SK-N-MC (cell line): ENCODE results near the gene KCNQ1.

Source experiments
- EZH2 ChIP-seq: fragments of 200-600 bp; sonication (generic); IDR thresholded peaks from one replicate; pipeline ENCODE4 v1.6.1; 2017; ENCODE audit warnings: antibody characterized with exemption
- POLR2AphosphoS5 ChIP-seq: IDR thresholded peaks from 2 replicates; pipeline ENCODE4 v1.6.1; 2012; ENCODE audit warnings: mild to moderate bottlenecking, low read depth, low read length, borderline replicate concordance

- TF ChIP-seq POLR2AphosphoS5 (no peak), EZH2 (no peak)
Measured at GRCh38 chr11:2534957-2535672, 90.3 kb downstream of the KCNQ1 start.
